Measurements from ENCODE around the gene PLXDC2.

GRCh38 chr10:20314431-20314830 is 498.2 kb downstream of the PLXDC2 start:
- no peak for TF ChIP-seq CTCF (conservative IDR thresholded peaks at IDR 0.05 in 1 of 2, IDR thresholded peaks at IDR 0.05 in 1 of 2; ENCODE audit: low read depth in 1 of 2, low read length in 2 of 2)
- TF ChIP-seq EZH2 (IDR thresholded peaks at IDR 0.05; ENCODE audit: low read length, missing control alignments): no peak
